HepG2 (cell line): ENCODE results near the gene CCDC167. TPM values are rescaled to one million over a fixed set of nuclear protein-coding genes. Genes with fewer than 3 reads are reported as not detected.

Experiments used
- ATAC-seq: fragments of 200-7000 bp; cut with Tn5 transposase; 3 replicates; pipeline ENCODE4 v1.9.1; 2020; ENCODE audit warnings: mild to moderate bottlenecking, moderate library complexity
- BruUV-seq: library from RNA; stranded (reverse); fragments of 400-500 nt; replicated peaks from 2 replicates; lab custom pipeline; 2021; lab: Mats Ljungman, UMichigan
- CTCF ChIA-PET: fragments of 300-600 bp; formaldehyde crosslinking; extraction: SDS; loops from one replicate; lab custom pipeline; 2021; ENCODE audit warnings: low total read pairs, inconsistent platforms, low intra/inter-chr PET ratio; lab: Yijun Ruan, JAX
- POLR2A ChIA-PET: fragments of 350-600 bp; sonication (Branson Sonifier 250); formaldehyde crosslinking; loops from one replicate; lab custom pipeline; 2020; ENCODE audit warnings: antibody characterized with exemption, inconsistent platforms; lab: Yijun Ruan, JAX
- DNase-seq: peaks from one replicate; pipeline ENCODE4 v3.0.0-alpha.2; 2015; ENCODE audit warnings: low spot score
- FAIRE-seq: peaks from 3 replicates; lab custom pipeline; 2011; peaks lifted over from hg19 to GRCh38; lab: Jason Lieb, UNC
- H2AFZ ChIP-seq: one replicate; pipeline ENCODE4 v1.6.1; 2011; ENCODE audit warnings: low read length, inconsistent platforms
- H3K27ac ChIP-seq: fragments of 300-600 bp; 3 replicates; pipeline ENCODE4 v1.8.0; 2011; ENCODE audit warnings: mixed run types, mild to moderate bottlenecking, mixed read lengths, low read length, inconsistent platforms; ENCODE audit not compliant: insufficient read depth; ENCODE audit errors: extremely low read length
- H3K27me3 ChIP-seq, 2 experiments: fragments of 200-600 bp in 1 of 2; 2 replicates in 1 of 2; 3 replicates in 1 of 2; pipeline versions ENCODE4 v1.6.0 to v1.8.0; 2011; ENCODE audit warnings: low read length in 2 of 2, mild to moderate bottlenecking in 2 of 2, moderate library complexity in 2 of 2, inconsistent platforms in 1 of 2; ENCODE audit not compliant: insufficient read depth in 2 of 2, control insufficient read depth in 1 of 2
- H3K36me3 ChIP-seq, 2 experiments: fragments of 200-600 bp in 1 of 2; replicated peaks in 1 of 2; 2 replicates in 1 of 2; 3 replicates in 1 of 2; pipeline versions ENCODE4 v1.5.1 to v1.8.0; 2011; ENCODE audit warnings: low read length in 2 of 2, inconsistent platforms in 1 of 2; ENCODE audit not compliant: insufficient read depth in 2 of 2, control insufficient read depth in 1 of 2
- H3K4me1 ChIP-seq: 2 replicates; pipeline ENCODE4 v1.5.1; 2012; ENCODE audit warnings: low read length, inconsistent platforms; ENCODE audit not compliant: insufficient read depth
- H3K4me2 ChIP-seq: 2 replicates; pipeline ENCODE4 v1.6.0; 2011; ENCODE audit warnings: low read depth, low read length, inconsistent platforms
- H3K4me3 ChIP-seq, 3 experiments: fragments of 200-600 bp in 1 of 3; sonication (generic), shearing (Covaris generic) in 1 of 3; replicated peaks in 1 of 3; 2 replicates each; pipeline ENCODE4 v1.5.1; 2011 to 2016; ENCODE audit warnings: low read length in 3 of 3, inconsistent platforms in 2 of 3, low read depth in 2 of 3, mild to moderate bottlenecking in 2 of 3, control low read depth in 1 of 3, mixed read lengths in 1 of 3; ENCODE audit not compliant: insufficient read depth in 1 of 3
- H3K79me2 ChIP-seq: one replicate; pipeline ENCODE4 v1.6.1; 2011; ENCODE audit warnings: low read length, inconsistent platforms; ENCODE audit not compliant: insufficient read depth
- H3K9ac ChIP-seq: 2 replicates; pipeline ENCODE4 v1.6.0; 2011; ENCODE audit warnings: mild to moderate bottlenecking, low read depth, low read length, inconsistent platforms; ENCODE audit not compliant: insufficient read depth
- H3K9me3 ChIP-seq: 2 replicates; pipeline ENCODE4 v1.5.1; 2012; ENCODE audit warnings: mild to moderate bottlenecking, low read length
- H4K20me1 ChIP-seq: 2 replicates; pipeline ENCODE4 v1.6.0; 2011; ENCODE audit warnings: inconsistent platforms, mild to moderate bottlenecking, low read length, moderate library complexity; ENCODE audit not compliant: insufficient read depth
- SYNCRIP ChIP-seq: fragments of 200-400 bp; formaldehyde crosslinking; IDR thresholded peaks from 2 replicates; pipeline ENCODE4 v1.6.1; 2018; ENCODE audit warnings: mild to moderate bottlenecking, low read depth, low read length; ENCODE audit not compliant: insufficient read depth
- ZNF12 ChIP-seq: sonication (generic); formaldehyde crosslinking; IDR thresholded peaks from 2 replicates; pipeline ENCODE4 v1.5.0; 2020; ENCODE audit warnings: missing genetic modification reagents
- ZNF24 ChIP-seq: fragments of 450-650 bp; IDR thresholded peaks from 2 replicates; pipeline ENCODE4 v1.6.1; 2017; ENCODE audit warnings: antibody characterized with exemption, mild to moderate bottlenecking
- ZNF768 ChIP-seq: sonication (generic); formaldehyde crosslinking; IDR thresholded peaks from 2 replicates; pipeline ENCODE4 v1.4.0; 2020; ENCODE audit warnings: missing genetic modification reagents
- WGBS: methylation state at CpG from one replicate; pipeline ENCODE4 v1.1.6; 2017; ENCODE audit warnings: low lambda C conversion rate; 5-methylcytosine and 5-hydroxymethylcytosine counted together
- in situ Hi-C: cut with HindIII; loops from 2 replicates; pipeline ENCODE4 v1.10.0; 2017; ENCODE audit warnings: low pct_unique_long_range_greater_than_20kb; ENCODE audit not compliant: extremely low pct_ligation_motif_present
- intact Hi-C: fragments of 100-400 bp; cut with micrococcal nuclease; formaldehyde crosslinking; loops from one replicate; pipeline ENCODE4 v1.10.0; 2022; ENCODE audit not compliant: unreplicated experiment
- polyA plus RNA-seq, 8 experiments: library from polyadenylated mRNA; depleted of rRNA in 3 of 8; stranded (reverse) in 7 of 8; unstranded in 1 of 8; fragments of >200 nt; fragmentation: Illumina TruSeq in 4 of 8; extraction: Trizol in 4 of 8; gene quantifications; 2 replicates each; pipeline versions ENCODE4 v1.2.1 to v1.2.3, GENCODE V29; 2011 to 2016; ENCODE audit warnings: low read depth in 4 of 8, missing spikeins in 1 of 8, mixed read lengths in 1 of 8; ENCODE audit not compliant: insufficient read depth in 1 of 8
- total RNA-seq, 5 experiments: library from RNA; depleted of rRNA; stranded (reverse); fragments of >200 nt; fragmentation: Illumina TruSeq; extraction: Trizol; gene quantifications; 2 replicates each; pipeline ENCODE4 v1.2.3, GENCODE V29; 2016; ENCODE audit warnings: low read depth in 1 of 5

The CCDC167 gene
- total and polyA plus RNA-seq, 2 of the 13 experiments (the other 11 are each of a cell fraction or from before 2014, with no cell fraction given): 48.4 to 66.8 TPM

DNA sequence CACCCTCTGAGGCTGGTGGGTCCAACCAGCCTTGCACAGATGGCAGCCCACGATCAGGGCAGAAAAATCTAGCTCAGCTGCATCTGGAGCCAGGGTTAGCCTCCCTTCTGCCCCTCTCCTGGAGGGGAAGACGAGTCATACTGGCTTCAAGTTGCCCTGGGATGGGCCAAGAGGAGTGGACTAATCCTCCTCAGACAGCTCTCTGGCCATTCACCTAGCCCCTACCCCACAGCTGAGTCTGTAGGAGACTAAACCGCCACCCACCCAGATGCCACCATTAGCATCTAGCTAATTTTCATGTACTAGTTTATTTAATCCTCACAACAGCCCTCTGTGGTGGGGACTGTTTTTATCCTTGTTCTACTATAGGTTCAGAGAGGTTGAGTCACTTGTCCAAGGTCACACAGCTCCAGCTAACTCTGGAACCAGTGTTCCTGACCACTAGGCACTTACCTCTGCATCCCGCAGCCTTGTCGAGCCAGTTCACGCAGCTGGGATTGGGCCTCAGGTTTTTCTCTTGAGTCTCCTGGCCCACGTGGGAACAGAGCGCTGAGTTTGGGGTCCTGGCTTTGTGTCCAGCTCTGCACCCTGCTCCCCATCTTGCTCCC is 48.5 kb upstream of the CCDC167 start:
- H2AFZ ChIP-seq: no peak overlapping the region
- ATAC-seq: no peak
- no peak overlapping the region for H3K4me2 ChIP-seq
- H3K4me3 ChIP-seq: no peak overlapping the region
- no peaks in the 10 kb centered on the region for H3K9me3 ChIP-seq
- no TSS peak for BruUV-seq
- no peak for FAIRE-seq
- no peaks in the 10 kb centered on the region for H4K20me1 ChIP-seq
- peaks cover 3 to 54% of the 10 kb centered on the region in 2 experiments for H3K27me3 ChIP-seq
- no peaks in the 10 kb centered on the region for H3K36me3 ChIP-seq
- no peak overlapping the region for H3K9ac ChIP-seq
- H3K79me2 ChIP-seq: no peaks in the 10 kb centered on the region
- intact Hi-C loops (no loop called here), in situ Hi-C loops (no loop called here)
- H3K27ac ChIP-seq: no peak overlapping the region
- WGBS: 33% methylated on average over 7 of the region's 8 CpGs
- ChIA-PET POLR2A (no interaction called here), CTCF (no interaction called here)
- no peaks in the 10 kb centered on the region for H3K4me1 ChIP-seq
- DNase-seq: no peak
- TF ChIP-seq SYNCRIP (no peak), ZNF24 (no peak), ZNF768 (CRISPR knock-in tag) (peak; percentile 90)

DNA sequence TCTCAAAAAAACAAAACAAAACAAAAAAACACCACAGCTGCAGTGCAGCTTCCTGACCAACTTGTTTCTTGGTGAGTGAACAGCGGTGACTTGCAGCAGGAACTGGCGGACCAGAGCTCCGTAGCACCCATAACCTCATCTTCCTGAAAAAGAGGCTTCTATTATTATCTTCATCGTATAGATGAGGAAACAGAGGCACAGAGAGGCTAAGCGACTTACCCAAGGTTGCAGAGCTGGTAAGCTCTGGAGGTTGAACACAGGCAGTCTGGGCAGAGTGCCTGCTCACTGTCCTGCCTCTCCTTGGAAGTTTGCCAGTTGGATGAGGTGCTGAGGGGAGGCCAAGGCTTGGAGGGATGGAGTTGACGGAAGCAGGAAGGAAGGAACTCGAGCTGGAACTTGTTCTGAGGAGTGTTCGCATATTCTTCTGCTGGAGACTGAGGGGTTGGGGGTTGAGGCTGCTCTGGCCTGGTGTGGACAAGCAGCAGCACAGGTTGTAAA is 47.9 kb upstream of the CCDC167 start:
- no peak overlapping the region for H3K4me2 ChIP-seq
- H3K27me3 ChIP-seq: peaks cover 3 to 51% of the 10 kb centered on the region in 2 experiments
- peak; percentile 66 for TF ChIP-seq ZNF768 (CRISPR knock-in tag)
- TF ChIP-seq ZNF12: no peak
- ChIA-PET CTCF (no interaction called here), POLR2A (no interaction called here)
- ATAC-seq: no peak
- in situ Hi-C loops: no loop called here
- no peak overlapping the region for H3K9ac ChIP-seq
- H3K36me3 ChIP-seq: no peaks in the 10 kb centered on the region
- H3K4me1 ChIP-seq: no peaks in the 10 kb centered on the region
- no peak overlapping the region for H3K27ac ChIP-seq
- no peak for DNase-seq
- no TSS peak for BruUV-seq
- no peaks in the 10 kb centered on the region for H3K9me3 ChIP-seq
- no peak overlapping the region for H3K4me3 ChIP-seq
- no peak overlapping the region for H2AFZ ChIP-seq
- FAIRE-seq: no peak
- intact Hi-C loops: no loop called here
- WGBS: 47% methylated on average over 8 of the region's 8 CpGs
- no peaks in the 10 kb centered on the region for H3K79me2 ChIP-seq
- no peaks in the 10 kb centered on the region for H4K20me1 ChIP-seq
